GM18502 (cell line): Measurements from ENCODE around the gene KCTD14.
"Not testable (repeated sequence)": the region's sequence is repeated elsewhere in the genome, so short reads cannot be mapped to it uniquely, and the experiment has no call there.

Experiments
- ATAC-seq: cut with Tn5 transposase; IDR thresholded peaks from one replicate; pipeline ENCODE4 v1.9.1; 2021; ENCODE audit warnings: mild to moderate bottlenecking; ENCODE audit not compliant: unreplicated experiment, poor library complexity

Gene KCTD14

DNA sequence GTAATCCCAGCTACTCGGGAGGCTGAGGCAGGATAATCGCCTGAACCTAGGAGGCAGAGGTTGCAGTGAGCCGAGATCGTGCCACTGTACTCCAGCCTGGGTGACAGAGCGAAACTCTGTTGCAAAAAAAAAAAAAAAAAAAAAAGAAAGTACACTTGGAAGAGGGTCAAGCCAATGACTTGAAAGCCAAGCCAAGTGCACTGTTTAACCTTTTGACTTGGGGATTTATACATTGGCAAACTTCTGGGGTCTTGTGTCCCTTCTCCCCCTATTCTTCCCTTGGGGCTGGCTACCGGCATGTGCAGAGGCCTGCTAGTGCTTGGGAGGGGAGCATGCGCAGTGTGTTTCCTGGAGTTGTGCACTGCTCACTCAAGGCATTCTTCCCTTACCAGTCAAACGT is 26.3 kb upstream of the KCTD14 start:
- no peak for ATAC-seq

GRCh38 chr11:78048561-78048960 is 25.5 kb upstream of the KCTD14 start:
- no peak for ATAC-seq

DNA sequence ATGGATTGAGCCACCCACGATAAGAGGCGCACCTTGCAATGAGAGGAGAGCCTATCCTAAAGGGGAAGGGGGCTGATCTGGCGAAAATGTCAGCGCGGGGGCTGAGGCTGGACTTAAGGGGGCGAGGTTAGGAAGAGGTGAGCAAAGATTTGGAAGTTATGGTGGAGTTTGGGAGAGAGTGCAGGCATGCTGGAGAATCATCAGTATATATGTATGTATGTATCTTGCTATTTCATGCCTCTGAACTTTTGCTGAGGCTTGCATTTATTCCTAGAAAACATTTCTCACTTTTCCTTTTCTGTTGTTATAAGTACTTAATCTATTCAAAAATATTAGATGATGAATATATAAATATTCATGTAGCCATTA is 23.4 kb upstream of the KCTD14 start:
- no peak for ATAC-seq

GRCh38 chr11:78045851-78046485 is 22.9 kb upstream of the KCTD14 start:
- peak; percentile 62 for ATAC-seq

DNA sequence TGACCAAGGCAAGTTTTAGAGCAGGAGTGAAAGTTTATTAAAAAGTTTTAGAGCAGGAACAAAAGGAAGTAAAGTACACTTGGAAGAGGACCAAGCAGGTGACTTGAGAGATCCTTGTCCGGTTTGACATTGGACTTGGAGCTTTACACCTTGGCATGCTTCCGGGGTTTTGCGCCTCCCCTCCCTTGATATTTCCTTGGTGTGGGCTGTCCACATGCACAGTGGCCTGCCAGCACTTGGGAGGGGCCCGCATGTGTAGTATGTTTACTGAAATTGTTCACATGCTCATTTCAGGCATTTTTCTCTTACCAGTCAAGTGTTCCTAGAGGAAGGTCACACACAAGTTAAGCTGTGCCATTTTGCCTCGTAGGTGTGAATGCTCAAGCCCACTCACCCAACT is 21.6 kb upstream of the KCTD14 start:
- ATAC-seq = no peak

- no peak for ATAC-seq
Measured at GRCh38 chr11:78041843-78042440, 18.9 kb upstream of the KCTD14 start.

GRCh38 chr11:78041380-78041719 is 18.3 kb upstream of the KCTD14 start:
- not testable (repeated sequence) for ATAC-seq

GRCh38 chr11:78040691-78041379 is 17.8 kb upstream of the KCTD14 start:
- ATAC-seq = no peak

GRCh38 chr11:78039919-78040671 is 17.0 kb upstream of the KCTD14 start:
- ATAC-seq = peak; percentile 54

DNA sequence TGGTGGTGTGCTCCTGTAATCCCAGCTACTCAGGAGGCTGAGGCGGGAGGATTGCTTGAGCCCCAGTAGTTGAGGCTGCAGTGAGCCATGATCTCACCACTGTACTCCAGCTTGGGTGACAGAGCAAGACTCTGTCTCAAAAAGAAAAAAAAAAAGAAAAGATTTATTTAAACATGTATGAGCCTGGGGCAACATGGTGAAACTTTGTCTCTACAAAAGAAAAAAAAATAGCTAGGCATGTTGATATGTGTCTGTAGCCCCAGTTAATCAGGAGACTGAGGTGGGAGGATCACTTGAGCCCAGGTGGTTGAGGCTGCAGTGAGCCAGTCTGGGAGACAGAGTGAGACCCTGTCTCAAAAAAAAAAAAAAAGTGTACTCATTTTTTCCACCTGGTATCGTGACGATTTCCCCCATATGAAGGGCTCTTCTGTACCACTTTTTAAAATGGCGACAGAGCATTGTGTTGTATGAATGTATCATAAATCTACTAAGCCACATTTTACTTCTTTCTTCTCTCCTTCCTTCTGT is 16.4 kb upstream of the KCTD14 start:
- peak; percentile 8 for ATAC-seq

DNA sequence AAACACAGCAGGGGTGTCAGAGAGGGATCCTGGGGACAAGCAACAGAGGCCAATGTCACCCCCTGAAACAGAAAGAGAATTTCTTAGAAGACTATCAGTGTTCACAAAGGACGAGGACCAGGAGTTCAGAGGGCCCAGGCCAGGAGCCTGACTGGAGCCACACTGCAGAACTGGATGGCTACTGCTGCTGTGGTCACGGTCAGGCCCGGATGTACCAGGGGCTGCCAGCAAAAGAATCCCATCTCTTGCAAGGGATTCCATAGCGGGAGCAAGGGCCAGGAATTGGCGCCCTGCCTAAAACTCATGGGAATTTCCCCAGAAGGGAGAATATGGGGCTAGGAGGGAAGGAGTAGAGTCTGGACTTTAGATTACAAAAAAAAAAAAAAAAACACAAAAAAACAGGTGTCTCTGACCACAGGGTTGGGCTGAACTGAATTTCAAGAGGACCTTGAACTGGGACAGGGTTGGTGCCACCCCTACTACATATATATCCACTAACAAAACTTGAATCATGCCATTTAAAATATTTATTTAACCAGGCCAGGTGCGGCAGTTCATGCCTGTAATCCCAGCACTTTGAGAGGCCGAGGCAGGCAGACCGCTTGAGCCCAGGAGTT is 15.7 kb upstream of the KCTD14 start:
- ATAC-seq = no peak

- ATAC-seq = no peak
Measured at GRCh38 chr11:78037825-78038620, 14.9 kb upstream of the KCTD14 start.

DNA sequence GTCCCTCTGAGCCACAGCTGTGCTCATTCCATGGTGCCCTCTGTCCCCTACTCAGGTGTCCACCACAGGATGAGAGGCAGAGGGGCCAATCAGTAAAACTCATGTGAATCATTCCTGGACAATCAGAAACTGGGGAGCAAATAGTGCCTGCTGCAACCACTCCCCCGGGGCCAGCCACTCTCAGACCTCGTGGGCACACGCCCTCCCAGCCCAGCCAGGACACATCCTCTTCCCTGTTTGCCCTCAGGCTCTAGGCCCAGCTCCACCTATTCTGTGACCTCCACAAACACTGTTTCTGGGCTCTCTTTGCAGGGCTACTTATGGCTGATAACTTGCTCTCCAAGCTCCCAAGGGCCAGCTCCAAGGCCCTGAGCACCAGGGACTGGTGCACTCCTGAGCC is 14.0 kb upstream of the KCTD14 start:
- no peak for ATAC-seq

DNA sequence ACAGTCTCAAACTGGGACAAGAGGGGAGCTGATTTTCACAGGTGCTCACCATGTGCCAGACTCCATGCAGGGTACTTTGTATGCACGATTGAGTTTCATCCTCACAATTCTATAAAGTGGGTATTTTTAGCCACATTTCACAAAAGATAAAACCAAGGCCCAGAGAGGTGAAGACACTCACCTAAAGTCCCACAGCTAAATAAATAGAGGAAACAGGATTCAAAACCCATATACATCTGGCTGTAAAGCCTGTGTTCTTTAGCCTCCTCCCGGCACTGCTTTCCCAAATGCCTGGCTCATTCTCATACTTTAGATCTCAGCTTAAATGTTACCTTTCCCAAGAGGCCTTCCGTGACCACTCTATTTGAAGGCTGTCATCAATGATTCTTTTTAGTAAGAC is 13.2 kb upstream of the KCTD14 start:
- no peak for ATAC-seq

DNA sequence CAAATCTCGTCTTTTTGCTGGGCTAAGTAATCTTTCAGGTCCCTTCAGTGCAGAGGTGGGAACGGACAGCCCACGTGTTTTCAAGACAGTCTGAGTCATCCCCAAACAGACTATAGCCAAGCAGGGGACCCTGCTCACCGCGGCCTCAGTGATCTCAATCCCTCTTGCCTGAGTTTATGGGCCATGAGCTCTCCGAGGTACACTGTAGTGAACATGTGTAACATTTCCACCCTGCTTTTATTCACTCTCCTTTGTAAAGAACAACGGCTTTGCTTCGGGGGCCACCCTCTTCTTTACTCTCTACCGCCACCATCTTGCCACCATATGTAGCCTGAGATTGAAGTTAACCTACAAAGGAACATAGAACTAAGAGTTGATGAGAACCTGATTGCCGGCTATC is 11.5 kb upstream of the KCTD14 start:
- no peak for ATAC-seq

- no peak for ATAC-seq
Measured at GRCh38 chr11:78033040-78033439, 10.0 kb upstream of the KCTD14 start.

DNA sequence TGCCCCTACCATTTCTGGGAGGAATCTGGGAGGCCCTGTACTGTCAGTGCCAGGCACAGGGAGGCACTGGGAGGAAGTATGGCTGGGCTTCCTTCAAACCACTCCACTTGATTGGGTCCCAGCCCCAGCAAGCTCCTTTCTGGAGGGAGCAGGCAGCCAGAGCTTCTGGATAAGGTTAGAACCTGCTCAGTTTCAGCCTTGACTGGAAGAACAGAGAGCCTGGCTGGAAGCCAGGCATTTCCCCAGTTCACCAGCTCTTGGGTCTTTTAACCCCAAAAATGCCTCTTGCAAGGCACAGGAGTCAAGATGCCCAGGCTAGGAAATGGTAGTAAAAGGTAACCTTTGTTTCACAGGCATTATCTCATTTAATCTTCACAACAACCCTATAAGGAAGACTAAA is 9.0 kb upstream of the KCTD14 start:
- ATAC-seq = no peak

GRCh38 chr11:78031629-78032028 is 8.6 kb upstream of the KCTD14 start:
- peak; percentile 88 for ATAC-seq

- no peak for ATAC-seq
Measured at GRCh38 chr11:78030429-78031325, 7.6 kb upstream of the KCTD14 start.
